NAMALWA (cell line): ENCODE measurements around the gene LTBP3.

Experiments used
- DNase-seq: peaks from one replicate; pipeline ENCODE4 v3.0.0-alpha.2; 2015; ENCODE audit warnings: low spot score

The LTBP3 gene

DNA sequence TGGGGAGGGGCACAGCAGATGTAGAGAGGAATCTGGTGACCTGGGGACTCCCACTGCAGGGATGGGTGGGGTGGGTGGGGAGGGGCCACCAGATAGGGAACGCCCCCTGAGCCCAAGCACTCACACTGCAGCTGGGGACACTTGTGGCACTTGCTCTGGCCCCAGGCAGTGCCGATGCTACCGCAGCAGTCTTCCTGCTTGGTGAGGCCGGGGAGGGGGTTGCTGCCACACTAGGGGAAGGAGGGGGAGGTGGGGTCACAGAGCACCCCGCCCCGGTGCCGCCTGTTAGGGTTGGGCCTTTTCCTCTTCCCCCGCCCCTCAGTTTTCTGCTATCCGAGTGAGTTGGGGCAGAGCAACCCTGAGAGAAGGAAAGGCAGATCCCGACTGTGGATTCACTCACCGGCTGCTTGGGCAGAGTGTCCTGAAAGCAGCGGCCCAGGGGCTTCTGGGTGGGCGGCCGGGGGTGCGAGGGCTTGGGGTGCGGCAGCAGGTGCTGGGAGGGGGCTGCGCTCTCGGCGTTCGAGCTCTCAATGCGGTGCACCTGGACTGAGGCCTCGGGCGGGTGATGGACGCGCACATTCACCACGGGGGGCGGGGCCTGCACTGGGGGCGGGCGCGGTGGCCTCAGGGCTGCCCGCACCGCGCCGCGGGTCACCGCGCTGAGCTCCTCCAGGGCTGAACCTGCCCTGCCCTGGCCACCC is 4.7 kb downstream of the LTBP3 start:
- peak; percentile 90 for DNase-seq

- DNase-seq: peak; percentile 56
These were observed 5.7 kb downstream of the LTBP3 start for GRCh38 chr11:65552388-65552951.

DNA sequence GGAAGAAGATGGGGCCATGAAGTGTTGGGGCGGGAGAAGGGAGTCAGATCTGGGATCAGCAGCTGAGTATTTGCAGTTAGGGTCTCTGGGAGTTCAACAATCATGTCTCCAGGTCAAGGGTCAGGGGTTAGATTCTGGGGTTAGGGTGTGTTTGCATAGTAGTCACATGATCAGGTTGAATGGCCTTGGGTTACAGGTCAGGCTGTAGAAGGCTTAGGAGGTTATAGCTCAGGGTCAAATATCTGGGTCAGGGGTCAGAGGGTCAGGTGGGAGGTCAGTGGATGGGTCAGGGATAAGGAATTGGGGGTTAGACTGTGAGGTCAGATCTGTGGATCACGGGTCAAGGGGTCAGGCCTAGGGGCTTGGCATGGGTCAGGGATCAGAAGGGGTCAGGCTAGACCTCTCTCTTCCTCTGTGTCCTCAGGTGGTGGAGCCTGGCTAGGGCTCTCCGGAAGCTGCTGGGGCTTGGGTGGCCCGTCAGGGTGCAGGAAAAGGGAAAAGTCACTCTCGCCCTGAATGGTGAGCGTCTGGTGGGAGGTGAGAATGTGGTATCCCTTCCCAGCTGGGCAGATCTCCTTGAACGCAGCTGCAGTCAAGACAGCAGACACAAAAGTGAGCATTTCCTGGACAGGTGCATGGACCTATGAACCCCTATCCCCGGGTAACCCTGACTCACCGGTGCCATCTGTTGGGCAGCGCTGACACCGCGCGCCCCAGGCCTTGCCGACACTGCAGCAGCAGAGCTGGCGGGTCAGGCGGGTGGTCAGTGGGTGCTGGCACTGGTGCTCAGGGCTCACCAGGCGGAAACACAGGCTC is 6.4 kb downstream of the LTBP3 start:
- DNase-seq: peak; percentile 92

- DNase-seq: no peak
These were observed 9.1 kb downstream of the LTBP3 start for GRCh38 chr11:65549096-65549495.

DNA sequence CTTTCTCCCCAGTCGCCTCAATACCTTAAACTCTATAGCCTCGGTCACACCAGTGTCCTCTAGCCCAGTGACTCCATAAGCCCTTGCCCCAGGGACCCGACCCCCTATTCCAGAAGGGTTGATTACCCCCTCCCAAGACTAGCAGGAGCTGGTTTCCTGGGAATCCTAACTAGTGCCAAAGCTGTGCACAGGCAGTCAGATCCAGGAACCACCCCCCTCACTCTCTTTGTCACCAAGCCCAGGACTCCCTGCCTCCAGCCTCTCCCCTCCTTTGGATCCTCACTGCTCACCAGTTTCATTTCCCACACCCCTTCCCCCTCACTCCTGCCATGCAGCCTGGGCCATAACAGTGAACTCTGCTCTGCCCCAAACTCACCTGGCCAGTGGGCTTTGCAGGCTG is 9.8 kb downstream of the LTBP3 start:
- no peak for DNase-seq

DNA sequence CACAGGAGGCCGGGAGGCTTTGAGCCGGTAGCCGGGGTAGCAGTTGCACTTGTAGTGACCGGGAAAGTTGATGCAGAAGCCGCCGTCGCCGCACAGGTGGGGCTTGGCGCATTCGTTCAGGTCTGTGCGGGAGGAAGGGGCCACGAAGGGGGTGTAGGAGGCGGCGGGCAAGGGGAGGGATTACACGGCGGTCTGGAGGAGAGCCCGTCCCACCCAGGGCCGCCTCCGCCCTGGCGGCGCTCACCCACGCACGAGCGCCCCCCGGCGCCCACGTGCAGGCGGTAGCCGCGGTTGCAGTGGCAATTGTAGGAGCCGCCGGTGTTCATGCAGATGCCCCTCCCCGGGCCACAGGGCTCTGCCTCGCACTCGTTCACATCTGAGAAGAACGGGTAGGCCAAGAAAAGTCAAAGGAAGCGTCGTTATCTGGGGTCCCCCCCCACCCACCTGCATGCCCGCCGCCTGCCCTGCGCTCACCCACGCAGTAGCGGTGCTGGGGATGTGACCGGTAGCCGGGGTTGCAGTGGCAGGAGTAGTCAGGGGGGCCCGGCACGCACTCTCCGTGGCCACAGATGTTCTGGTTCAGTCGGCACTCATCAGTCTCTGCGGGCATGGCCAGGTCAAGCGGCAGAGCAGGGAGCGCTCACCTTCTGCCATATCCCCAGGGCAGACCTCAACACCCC is 10.6 kb downstream of the LTBP3 start:
- DNase-seq: no peak

DNA sequence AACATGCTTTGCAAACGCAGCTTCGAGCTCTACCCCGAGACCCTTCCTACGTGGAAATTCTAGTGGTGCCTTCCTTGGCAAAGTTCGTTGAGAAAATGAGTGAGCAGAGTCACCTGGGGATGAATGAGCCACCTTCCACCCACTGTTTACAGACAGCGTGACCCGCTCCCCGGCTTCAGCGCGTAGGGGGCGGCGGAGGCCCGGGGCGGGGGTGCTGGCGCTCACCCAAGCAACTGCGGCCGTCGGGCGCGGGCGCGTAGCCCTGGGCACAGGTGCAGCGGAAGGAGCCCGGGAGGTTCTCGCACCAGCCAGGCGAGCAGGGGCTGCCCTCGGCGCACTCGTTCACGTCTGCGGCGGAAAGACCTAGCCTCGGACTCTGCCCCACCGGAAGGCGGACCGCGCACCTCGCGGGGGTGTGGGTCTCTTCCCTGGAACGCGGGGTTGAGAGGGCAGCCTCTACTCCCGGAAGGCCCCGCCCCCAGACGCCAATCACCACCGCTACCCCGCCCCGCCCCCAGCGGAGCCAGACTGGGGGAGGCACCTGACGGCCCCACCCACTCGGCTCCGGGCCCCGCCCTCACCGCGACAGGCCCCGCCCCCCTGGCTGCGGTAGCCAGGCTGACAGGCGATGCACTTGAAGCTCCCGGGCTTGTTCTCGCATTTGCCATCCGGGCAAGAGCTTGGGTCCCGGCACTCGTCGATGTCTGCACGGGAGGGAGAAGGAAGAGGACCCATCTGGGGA is 11.8 kb downstream of the LTBP3 start:
- DNase-seq: peak; percentile 94

DNA sequence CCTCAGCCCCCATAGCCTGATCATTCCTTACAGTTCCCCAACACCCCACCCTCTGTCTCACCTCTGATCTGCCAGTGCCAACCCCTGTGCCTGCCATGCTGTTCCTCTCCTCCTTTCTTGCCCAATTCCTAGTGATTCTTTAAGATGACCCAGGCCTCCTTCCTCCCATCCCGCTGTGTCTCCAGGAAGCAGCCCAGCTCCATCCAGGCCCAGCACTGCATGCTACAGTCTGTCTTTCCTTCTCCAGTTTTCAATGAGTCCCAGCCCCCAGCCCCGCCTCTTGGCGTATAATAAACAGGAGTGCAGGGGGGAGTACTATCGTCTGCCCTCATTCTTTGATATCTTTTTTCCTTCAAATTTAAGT is 12.3 kb downstream of the LTBP3 start:
- DNase-seq: no peak

DNA sequence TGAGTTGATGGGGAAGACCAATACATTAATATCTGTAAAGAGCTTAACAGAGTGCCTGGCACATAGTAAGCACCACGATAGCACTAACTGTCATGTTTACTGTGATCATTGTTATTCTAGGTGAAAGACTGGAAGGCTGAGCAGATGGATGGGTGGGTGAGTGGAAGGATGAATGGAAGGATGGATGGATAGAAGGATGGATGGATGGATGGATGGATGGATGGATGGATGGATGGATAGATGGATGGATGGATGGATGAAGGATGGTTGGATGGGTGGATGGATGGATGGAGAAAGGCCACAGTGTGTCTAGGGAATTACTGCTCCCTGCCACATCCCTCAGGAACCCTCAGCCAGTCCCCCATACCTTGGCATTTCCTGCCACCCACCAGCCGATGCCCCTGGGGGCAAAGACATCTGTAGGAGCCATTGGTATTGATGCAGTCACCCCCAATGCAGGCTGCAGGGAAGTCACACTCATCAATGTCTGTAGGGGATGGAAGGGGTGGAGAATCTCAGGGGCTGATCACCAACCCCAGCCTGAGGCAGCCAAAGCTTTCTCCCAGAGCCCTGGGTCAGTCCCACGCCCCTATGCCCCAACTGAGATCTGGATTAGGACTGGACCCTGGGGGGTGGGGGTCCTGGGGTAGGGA is 15.3 kb downstream of the LTBP3 start:
- no peak for DNase-seq

DNA sequence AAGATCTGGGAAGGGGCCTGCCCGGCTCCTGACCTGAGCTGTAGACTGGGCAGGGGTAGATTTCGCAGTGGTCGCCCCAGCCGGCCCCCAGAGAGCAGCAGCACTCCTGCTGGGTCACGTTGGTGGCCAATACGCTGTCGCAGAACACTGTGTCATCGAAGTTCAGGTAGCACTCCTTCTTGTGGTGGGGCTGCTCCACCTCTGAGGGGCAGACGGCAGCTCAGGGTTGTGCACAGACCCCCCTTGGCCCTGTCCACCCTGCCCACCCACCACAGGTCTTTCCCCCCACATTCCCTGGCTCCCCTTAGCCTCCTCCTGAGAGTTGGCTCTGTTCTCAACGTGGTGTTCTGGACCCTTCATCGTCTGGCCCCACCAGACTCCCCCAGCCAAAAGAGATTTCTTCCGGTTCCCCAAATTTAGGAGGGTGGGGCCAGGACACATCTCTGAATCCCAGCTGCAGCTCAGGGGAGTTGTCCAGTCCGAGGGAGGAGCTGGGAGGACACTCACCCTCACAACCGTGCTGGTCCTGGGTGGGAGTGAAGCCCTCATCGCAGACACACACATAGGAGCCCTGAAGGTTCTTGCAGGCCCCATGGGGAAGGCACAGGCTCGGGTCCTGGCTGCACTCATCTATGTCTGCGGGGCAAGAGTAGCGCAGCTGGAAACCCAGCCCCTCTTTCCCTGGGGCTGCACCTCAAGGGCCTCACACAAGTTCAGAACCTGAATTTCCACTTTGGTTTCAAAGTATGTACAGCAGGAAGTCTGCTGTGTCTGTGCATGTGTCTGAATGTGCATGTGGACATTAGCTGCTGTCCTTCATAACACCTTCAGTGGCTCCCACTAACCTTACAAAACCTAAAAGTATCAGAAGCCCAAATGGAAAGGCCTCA is 16.8 kb downstream of the LTBP3 start:
- no peak for DNase-seq

DNA sequence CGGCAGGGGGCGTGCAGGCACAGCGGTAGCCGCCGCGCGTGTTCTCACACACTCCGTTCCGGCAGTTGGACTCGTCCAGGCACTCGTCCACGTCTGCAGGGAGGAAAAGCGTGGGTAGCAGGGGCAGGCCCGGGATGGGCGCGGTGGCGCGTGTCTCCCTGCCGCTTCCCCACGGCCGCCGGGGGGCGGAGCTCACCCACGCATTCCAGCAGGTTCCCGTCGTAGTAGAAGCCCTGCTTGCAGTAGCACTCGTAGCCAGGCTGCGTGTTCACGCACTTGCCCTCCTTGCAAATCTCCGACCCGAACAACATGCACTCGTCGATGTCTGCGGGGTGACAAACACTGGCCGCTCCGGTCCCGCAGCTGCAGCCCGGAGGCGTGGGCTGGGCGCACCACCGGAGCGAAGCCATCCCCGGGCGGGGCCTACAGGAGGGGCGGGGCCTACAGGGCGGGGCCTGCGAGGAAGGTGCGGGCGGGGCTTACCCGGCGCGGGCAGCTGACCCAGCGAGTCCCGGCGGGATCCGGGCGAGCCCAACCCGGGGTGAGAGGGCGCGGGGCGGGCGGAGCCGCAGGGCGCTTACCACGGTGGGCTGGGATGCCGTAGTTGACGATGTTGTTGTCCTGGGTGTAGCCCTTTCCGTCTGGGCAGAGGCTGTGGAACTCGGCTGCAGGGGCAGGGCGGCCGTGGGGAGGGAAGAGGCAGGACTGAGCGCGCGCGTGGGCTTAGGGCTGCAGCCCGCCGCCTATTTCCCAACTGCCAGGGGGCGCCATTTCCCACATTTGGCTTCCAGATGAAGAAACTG is 17.7 kb downstream of the LTBP3 start:
- peak; percentile 90 for DNase-seq

- peak; percentile 88 for DNase-seq
These were observed 18.3 kb downstream of the LTBP3 start for GRCh38 chr11:65539744-65540289.

- no peak for DNase-seq
These were observed 19.0 kb downstream of the LTBP3 start for GRCh38 chr11:65538915-65539743.

DNA sequence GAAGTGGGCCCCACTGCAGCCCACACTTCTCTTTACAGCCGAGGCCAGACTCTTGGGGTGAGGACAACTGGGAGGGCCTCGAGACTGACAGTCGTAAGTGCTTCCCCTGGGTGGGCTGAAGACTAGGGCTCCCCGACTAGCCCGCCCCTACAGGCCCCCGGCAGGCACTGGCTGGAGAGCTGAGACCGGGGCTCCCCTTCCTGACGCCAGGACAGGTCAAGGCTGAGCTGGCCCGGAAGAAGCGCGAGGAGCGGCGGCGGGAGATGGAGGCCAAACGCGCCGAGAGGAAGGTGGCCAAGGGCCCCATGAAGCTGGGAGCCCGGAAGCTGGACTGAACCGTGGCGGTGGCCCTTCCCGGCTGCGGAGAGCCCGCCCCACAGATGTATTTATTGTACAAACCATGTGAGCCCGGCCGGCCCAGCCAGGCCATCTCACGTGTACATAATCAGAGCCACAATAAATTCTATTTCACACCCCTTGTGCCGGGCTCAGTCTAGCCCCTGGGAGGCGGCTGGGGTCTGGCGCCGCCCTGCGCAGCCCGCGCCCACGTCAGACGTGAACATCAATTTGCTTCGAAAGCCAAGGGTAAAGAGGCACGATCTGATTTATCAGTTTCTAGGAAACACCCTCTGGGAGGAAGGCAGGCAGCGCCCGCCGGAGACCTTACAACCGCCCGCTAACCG is 19.8 kb downstream of the LTBP3 start:
- no peak for DNase-seq

DNA sequence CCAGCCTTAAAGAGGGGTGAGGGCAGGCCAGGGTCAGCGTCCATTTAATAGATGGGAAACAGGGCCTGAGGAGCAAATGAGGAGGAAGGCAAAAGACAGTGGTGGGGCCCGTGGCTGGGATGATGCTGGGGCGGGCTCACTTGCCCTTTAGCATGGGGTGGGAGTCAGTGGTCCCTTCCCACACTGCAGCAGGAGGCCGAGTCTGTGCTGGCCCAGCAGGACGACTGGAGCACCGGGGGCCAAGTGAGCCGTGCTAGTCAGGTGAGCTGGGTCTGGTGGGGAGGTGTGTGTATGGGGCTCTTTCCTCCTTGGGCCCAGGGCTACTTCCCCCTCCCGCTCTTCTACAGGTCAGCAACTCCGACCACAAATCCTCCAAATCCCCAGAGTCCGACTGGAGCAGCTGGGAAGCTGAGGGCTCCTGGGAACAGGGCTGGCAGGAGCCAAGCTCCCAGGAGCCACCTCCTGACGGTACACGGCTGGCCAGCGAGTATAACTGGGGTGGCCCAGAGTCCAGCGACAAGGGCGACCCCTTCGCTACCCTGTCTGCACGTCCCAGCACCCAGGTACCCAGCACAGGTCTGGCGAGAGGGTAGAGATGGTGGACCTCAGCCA is 20.4 kb downstream of the LTBP3 start:
- no peak for DNase-seq

- no peak for DNase-seq
These were observed 20.9 kb downstream of the LTBP3 start for GRCh38 chr11:65537296-65537597.
